ENCODE results near the gene DCP1A. TPM values are rescaled to one million over a fixed set of nuclear protein-coding genes. Genes with fewer than 3 reads are reported as not detected.
A peak's percentile ranks its signal among the peaks of the same experiment; 100 is the strongest.

The DCP1A gene
- total and polyA plus RNA-seq, 9 of the 15 experiments (the other 6 are each of a cell fraction or from before 2014, with no cell fraction given) = 6.6 to 33.7 (median 13.3) TPM

DNA sequence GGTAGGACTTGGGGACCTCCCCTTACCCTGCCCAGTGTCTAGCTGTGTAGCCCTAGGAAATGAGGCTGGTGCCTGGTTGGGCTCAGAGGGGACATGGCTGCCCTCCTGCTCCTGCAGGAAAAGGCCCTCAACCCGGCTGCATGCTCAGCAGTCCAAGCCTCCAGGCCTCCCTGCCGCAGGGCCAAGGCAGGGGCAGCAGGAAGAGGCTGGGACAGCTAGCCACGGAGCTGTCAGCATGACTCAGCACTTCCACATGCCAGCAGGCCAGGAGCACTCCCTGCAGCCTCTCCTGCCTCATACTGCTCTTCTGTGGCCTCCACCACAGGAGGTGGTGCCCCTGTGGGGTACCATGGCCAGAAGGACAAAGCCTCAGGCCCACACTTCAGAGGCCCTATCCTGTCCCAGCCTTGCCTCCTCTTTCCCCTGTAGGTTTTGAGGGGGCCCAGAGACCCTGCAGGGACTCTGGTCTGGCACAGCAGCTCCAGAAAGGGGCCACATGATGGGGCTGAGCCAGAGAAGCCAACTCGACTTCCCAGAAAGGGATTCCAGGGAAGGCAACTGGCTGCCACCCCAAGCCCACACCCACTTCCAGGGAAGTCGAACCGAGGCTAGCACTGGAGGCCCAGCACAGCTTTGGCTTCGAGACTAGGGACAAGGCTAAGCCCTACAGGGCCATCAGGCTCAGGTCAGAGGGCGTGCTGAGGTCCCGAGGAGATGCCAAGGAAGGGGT is 111.1 kb downstream of the DCP1A start (continued):
- TF ChIP-seq, protein P1, sequence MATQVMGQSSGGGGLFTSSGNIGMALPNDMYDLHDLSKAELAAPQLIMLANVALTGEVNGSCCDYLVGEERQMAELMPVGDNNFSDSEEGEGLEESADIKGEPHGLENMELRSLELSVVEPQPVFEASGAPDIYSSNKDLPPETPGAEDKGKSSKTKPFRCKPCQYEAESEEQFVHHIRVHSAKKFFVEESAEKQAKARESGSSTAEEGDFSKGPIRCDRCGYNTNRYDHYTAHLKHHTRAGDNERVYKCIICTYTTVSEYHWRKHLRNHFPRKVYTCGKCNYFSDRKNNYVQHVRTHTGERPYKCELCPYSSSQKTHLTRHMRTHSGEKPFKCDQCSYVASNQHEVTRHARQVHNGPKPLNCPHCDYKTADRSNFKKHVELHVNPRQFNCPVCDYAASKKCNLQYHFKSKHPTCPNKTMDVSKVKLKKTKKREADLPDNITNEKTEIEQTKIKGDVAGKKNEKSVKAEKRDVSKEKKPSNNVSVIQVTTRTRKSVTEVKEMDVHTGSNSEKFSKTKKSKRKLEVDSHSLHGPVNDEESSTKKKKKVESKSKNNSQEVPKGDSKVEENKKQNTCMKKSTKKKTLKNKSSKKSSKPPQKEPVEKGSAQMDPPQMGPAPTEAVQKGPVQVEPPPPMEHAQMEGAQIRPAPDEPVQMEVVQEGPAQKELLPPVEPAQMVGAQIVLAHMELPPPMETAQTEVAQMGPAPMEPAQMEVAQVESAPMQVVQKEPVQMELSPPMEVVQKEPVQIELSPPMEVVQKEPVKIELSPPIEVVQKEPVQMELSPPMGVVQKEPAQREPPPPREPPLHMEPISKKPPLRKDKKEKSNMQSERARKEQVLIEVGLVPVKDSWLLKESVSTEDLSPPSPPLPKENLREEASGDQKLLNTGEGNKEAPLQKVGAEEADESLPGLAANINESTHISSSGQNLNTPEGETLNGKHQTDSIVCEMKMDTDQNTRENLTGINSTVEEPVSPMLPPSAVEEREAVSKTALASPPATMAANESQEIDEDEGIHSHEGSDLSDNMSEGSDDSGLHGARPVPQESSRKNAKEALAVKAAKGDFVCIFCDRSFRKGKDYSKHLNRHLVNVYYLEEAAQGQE (IDR thresholded peaks at IDR 0.05; ENCODE audit: borderline replicate concordance) = no peak
- TF ChIP-seq, protein P1 (CRISPR knock-in tag; IDR thresholded peaks at IDR 0.05; ENCODE audit: low read depth) = 0 out of 2 replicates have a peak, but pooled peaks have one; percentile 24
- TF ChIP-seq L3MBTL2 (IDR thresholded peaks at IDR 0.05) (peak; percentile 54; the same call in 1 of the 2 replicates), ERF (CRISPR knock-in tag; IDR thresholded peaks at IDR 0.05) (peak; percentile 64; the same call in 1 of the 2 replicates), ZNF133 (CRISPR knock-in tag; IDR thresholded peaks at IDR 0.05) (peak; percentile 60; the same call in 1 of the 2 replicates), RBM34 (IDR thresholded peaks at IDR 0.05; ENCODE audit: borderline replicate concordance, insufficient read depth, low read length) (no peak), DMBX1 (CRISPR knock-in tag; IDR thresholded peaks at IDR 0.05; ENCODE audit: borderline replicate concordance) (peak; percentile 79), POLR2G (IDR thresholded peaks at IDR 0.05; ENCODE audit: low read depth, low read length) (peak; percentile 52; the same call in 1 of the 2 replicates), CREB3 (tag; conservative IDR thresholded peaks at IDR 0.05; ENCODE audit: low read depth) (peak; percentile 89), E2F3 (CRISPR knock-in tag; IDR thresholded peaks at IDR 0.05) (0 out of 2 replicates have a peak, but pooled peaks have one; percentile 32), ZBTB26 (CRISPR knock-in tag; IDR thresholded peaks at IDR 0.05) (no peak), ZNF76 (CRISPR knock-in tag; IDR thresholded peaks at IDR 0.05; ENCODE audit: borderline replicate concordance) (peak; percentile 87), ZNF384 (IDR thresholded peaks at IDR 0.05; ENCODE audit: low read depth, low read length) (no peak), ZNF134 (CRISPR knock-in tag; conservative IDR thresholded peaks at IDR 0.05) (0 out of 2 replicates have a peak, but pooled peaks have one; percentile 15), JUNB (CRISPR knock-in tag; conservative IDR thresholded peaks at IDR 0.05) (0 out of 2 replicates have a peak, but pooled peaks have one; percentile 25), ZNF583 (CRISPR knock-in tag; IDR thresholded peaks at IDR 0.05) (peak; percentile 90), NFE2L1 (tag; IDR thresholded peaks at IDR 0.05; ENCODE audit: borderline replicate concordance, low read depth) (peak; percentile 87), CREM (IDR thresholded peaks at IDR 0.05; ENCODE audit: low read depth) (no peak), HIVEP1 (CRISPR knock-in tag; IDR thresholded peaks at IDR 0.05) (no peak)

Measured in K562 (cell line).